Left lung (tissue), 10 donors: ENCODE measurements around the gene MYLK. TPM values are rescaled to one million over a fixed set of nuclear protein-coding genes. Genes with fewer than 3 reads are reported as not detected.
A peak's percentile ranks its signal among the peaks of the same experiment; 100 is the strongest.

Experiments used
- ATAC-seq: fragments of 200-7000 bp; cut with Tn5 transposase; one replicate; pipeline ENCODE4 v1.9.1; 2020; ENCODE audit warnings: moderate library complexity
- DNase-seq, 4 donors: peaks; one replicate each; pipeline ENCODE4 v3.0.0-alpha.2; 2013 to 2020
- H3K27ac ChIP-seq, 2 donors: fragments of 200-600 bp; sonication (generic) in 1 of 2; one replicate each; pipeline versions ENCODE4 v1.5.0 to v1.8.0; 2020 to 2021
- H3K27me3 ChIP-seq, 2 donors: fragments of 200-600 bp; sonication (generic) in 1 of 2; one replicate each; pipeline versions ENCODE4 v1.5.0 to v1.8.0; 2020 to 2021
- H3K36me3 ChIP-seq, 2 donors: fragments of 200-600 bp; sonication (generic) in 1 of 2; one replicate each; pipeline versions ENCODE4 v1.5.0 to v1.8.0; 2020 to 2021
- H3K4me1 ChIP-seq, 2 donors: fragments of 200-600 bp; one replicate each; pipeline ENCODE4 v1.8.0; 2021
- H3K4me3 ChIP-seq, 2 donors: fragments of 200-600 bp; sonication (generic) in 1 of 2; one replicate each; pipeline versions ENCODE4 v1.5.0 to v1.8.0; 2020 to 2021; ENCODE audit warnings: mild to moderate bottlenecking in 1 of 2
- H3K9me3 ChIP-seq, 2 donors: fragments of 200-600 bp; sonication (generic) in 1 of 2; one replicate each; pipeline versions ENCODE4 v1.5.0 to v1.8.0; 2020 to 2021
- intact Hi-C, 2 donors: fragments of 100-400 bp; cut with DNase I; formaldehyde crosslinking; loops; one replicate each; pipeline versions ENCODE4 v1.11.2 to v1.14.2; 2022
- polyA plus RNA-seq, 6 donors: library from polyadenylated mRNA; unstranded; fragments of 120-200 nt; gene quantifications; one replicate each; pipeline ENCODE4 v1.2.1, GENCODE V29; 2013; ENCODE audit not compliant: insufficient read length in 6 of 6
- total RNA-seq, 2 donors: library from RNA; stranded (reverse); fragmentation: NEBNext Ultra II Directional; extraction: Animal tissue kit (Norgen Biotek cat#: 25700); gene quantifications; one replicate each; pipeline ENCODE4 v1.2.1, GENCODE V29; 2021
- TF ChIP-seq, protein P1 (sequence below), 2 donors: fragments of 200-600 bp; sonication (generic) in 1 of 2; IDR thresholded peaks; one replicate each; pipeline versions ENCODE4 v1.5.0 to v1.8.0; 2021; ENCODE audit warnings: antibody characterized with exemption in 2 of 2
- donor health status: DM: no; HTN: yes; CAD: no.
- donor health status: DM: no; HTN: no; CAD: no.

MYLK gene
- total and polyA plus RNA-seq, 8 donors: 155 to 468 (median 410) TPM

GRCh38 chr3:123778525-123778924 lies 105.6 kb downstream of the MYLK start:
- DNase-seq (no peak), ATAC-seq (no peak)
- Histone ChIP-seq H3K4me3 (no peak overlapping the region), H3K9me3 (no peaks in the 10 kb centered on the region), H3K4me1 (peaks cover 0 to 2% of the 10 kb centered on the region in 2 donors), H3K27ac (no peak overlapping the region), H3K27me3 (no peaks in the 10 kb centered on the region), H3K36me3 (no peaks in the 10 kb centered on the region)
- TF ChIP-seq, protein P1, sequence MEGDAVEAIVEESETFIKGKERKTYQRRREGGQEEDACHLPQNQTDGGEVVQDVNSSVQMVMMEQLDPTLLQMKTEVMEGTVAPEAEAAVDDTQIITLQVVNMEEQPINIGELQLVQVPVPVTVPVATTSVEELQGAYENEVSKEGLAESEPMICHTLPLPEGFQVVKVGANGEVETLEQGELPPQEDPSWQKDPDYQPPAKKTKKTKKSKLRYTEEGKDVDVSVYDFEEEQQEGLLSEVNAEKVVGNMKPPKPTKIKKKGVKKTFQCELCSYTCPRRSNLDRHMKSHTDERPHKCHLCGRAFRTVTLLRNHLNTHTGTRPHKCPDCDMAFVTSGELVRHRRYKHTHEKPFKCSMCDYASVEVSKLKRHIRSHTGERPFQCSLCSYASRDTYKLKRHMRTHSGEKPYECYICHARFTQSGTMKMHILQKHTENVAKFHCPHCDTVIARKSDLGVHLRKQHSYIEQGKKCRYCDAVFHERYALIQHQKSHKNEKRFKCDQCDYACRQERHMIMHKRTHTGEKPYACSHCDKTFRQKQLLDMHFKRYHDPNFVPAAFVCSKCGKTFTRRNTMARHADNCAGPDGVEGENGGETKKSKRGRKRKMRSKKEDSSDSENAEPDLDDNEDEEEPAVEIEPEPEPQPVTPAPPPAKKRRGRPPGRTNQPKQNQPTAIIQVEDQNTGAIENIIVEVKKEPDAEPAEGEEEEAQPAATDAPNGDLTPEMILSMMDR (IDR thresholded peaks at IDR 0.05): no peak
- intact Hi-C loops: no loop called here

DNA sequence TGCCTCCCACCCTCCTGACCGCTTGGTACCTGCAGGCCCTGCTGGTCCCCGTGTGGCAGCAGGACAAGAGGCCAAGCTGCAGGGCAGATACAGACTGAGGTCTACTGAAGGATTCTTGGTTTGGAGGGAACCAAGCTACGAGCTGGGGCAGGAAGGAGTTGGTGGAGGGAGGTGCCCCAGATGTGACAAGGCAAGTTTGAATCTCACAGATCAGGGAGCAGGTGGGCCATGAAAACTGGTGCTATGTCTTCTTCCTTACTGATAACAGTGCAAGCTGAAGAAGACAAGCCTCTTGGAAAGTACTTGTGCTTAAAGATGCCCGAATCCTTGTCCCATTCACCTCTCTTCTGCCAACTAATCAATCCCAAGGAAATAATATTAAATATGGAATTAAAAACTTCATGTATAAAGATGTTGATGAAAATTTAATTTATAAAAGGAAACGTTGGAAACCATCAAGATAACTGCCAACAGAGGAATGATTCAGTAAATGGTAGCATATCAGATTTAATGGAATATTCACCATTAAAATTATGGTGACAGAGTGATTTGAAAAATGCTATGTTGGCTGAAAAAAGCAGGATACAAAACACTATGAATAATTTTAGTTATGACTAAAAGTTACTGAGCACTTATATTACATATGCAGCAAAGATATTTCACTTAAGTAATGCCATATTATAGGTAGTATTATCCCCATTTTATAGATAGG lies 107.9 kb downstream of the MYLK start:
- H3K4me3 ChIP-seq: no peak overlapping the region
- DNase-seq: no peak
- no peaks in the 10 kb centered on the region for H3K27me3 ChIP-seq
- no peaks in the 10 kb centered on the region for H3K4me1 ChIP-seq
- no peak for ATAC-seq
- no peaks in the 10 kb centered on the region for H3K9me3 ChIP-seq
- H3K27ac ChIP-seq: no peak overlapping the region
- intact Hi-C loops: no loop called here
- TF ChIP-seq, protein P1 (IDR thresholded peaks at IDR 0.05): no peak
- H3K36me3 ChIP-seq: no peaks in the 10 kb centered on the region

- ATAC-seq (no peak), DNase-seq (no peak)
- TF ChIP-seq, protein P1 (IDR thresholded peaks at IDR 0.05): no peak
- Histone ChIP-seq H3K27ac (peak overlapping the region in 1 of 2 donors; percentile 45), H3K36me3 (no peaks in the 10 kb centered on the region), H3K4me3 (no peak overlapping the region), H3K9me3 (no peaks in the 10 kb centered on the region), H3K4me1 (no peaks in the 10 kb centered on the region), H3K27me3 (no peaks in the 10 kb centered on the region)
- intact Hi-C loops: no loop called here
Observed at GRCh38 chr3:123774474-123774873, 109.7 kb downstream of the MYLK start.

DNA sequence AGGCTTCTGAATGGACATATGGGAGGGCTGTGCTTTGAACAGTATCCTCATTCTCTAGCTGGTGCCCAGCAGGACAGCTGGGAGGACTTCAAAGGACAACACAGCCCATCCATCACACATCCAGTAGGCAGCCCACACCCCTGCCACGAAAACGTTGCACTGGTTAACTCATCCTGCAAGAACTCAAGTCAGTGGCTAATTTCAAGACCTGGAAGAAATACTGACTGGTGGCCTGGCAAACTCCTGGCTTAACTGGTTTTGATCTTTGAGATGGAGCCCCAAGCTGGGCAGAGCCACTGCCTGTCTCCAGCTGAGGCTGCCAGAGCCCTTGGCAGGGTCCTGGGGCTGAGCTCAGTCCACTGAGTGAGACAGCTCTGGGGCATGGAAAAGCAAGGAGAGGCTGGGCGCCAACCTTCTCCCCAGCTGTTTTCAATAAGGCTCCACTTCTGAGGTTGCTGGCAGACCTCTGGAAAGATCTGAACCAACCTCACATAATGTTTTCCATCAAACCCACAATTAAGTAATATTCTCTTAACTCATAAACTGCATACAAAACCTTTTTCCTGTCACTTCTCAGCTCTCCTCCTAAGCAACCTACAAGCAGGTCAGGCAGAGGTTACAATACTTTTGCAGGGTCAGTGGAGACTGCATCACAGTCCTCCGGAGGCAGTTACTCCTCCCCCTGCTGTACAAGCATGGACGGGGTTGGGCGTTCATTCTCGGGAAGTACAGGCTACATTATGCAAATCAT lies 110.3 kb downstream of the MYLK start:
- TF ChIP-seq, protein P1 (IDR thresholded peaks at IDR 0.05): no peak
- intact Hi-C loops: no loop called here
- H3K27ac ChIP-seq: peak overlapping the region in 1 of 2 donors; percentile 45
- no peaks in the 10 kb centered on the region for H3K9me3 ChIP-seq
- no peaks in the 10 kb centered on the region for H3K27me3 ChIP-seq
- H3K36me3 ChIP-seq: no peaks in the 10 kb centered on the region
- no peaks in the 10 kb centered on the region for H3K4me1 ChIP-seq
- ATAC-seq: peak; percentile 79
- H3K4me3 ChIP-seq: no peak overlapping the region
- peak in 3 of 4 donors; percentile 42 to 92 (median 90) for DNase-seq

- Histone ChIP-seq H3K27me3 (no peaks in the 10 kb centered on the region), H3K9me3 (no peaks in the 10 kb centered on the region), H3K36me3 (no peaks in the 10 kb centered on the region), H3K4me3 (no peak overlapping the region), H3K4me1 (no peaks in the 10 kb centered on the region), H3K27ac (no peak overlapping the region)
- DNase-seq (no peak), ATAC-seq (no peak)
- intact Hi-C loops: no loop called here
- TF ChIP-seq, protein P1 (IDR thresholded peaks at IDR 0.05): no peak
Observed at GRCh38 chr3:123769356-123769743, 114.8 kb downstream of the MYLK start.
